SK-N-DZ (cell line): ENCODE measurements around the gene SORCS2.
A peak's percentile ranks its signal among the peaks of the same experiment; 100 is the strongest.

Experiments
- DNase-seq: peaks from one replicate; pipeline ENCODE4 v3.0.0-alpha.2; 2015; ENCODE audit warnings: low spot score

SORCS2 gene

GRCh38 chr4:7218686-7219085 lies 26.3 kb downstream of the SORCS2 start:
- no peak for DNase-seq

- no peak for DNase-seq
These were observed 30.2 kb downstream of the SORCS2 start for GRCh38 chr4:7222521-7222920.

GRCh38 chr4:7223541-7223940 lies 31.2 kb downstream of the SORCS2 start:
- DNase-seq: no peak

GRCh38 chr4:7224001-7224400 lies 31.7 kb downstream of the SORCS2 start:
- no peak for DNase-seq

- DNase-seq: no peak
These were observed 32.7 kb downstream of the SORCS2 start for GRCh38 chr4:7224878-7225533.

- DNase-seq: peak; percentile 11
These were observed 34.1 kb downstream of the SORCS2 start for GRCh38 chr4:7226439-7226838.

GRCh38 chr4:7227008-7227407 lies 34.7 kb downstream of the SORCS2 start:
- DNase-seq: no peak

- no peak for DNase-seq
These were observed 36.4 kb downstream of the SORCS2 start for GRCh38 chr4:7228734-7229133.

DNA sequence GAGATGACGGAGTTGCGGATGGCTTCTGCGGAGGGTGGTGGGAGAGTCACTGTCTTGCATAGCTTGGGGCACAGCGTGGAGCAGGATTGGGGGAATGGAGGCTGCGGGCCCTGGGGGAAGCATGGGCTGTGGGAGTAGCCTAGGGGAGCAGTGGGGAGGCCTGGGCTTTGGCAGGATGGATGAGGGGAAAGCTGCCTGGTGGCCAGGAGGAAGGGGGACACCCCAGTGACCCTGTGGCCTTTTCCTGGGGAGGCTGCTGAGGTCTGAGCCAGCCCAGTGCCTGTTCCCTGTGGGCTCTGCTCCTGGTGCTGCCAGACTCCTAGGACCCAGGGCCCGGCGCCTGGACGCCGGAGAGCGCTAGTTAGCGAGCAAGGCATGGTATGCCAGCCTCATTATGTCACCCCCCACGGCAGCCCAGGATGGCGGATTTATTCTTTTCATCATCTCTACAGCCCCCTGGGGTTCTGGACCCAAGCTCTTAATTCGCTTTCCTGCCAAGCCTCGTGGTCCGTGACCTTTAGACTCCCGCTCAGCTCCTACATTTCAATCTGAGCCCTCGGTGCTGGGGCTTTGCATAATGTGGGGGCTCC lies 39.8 kb downstream of the SORCS2 start:
- no peak for DNase-seq

DNA sequence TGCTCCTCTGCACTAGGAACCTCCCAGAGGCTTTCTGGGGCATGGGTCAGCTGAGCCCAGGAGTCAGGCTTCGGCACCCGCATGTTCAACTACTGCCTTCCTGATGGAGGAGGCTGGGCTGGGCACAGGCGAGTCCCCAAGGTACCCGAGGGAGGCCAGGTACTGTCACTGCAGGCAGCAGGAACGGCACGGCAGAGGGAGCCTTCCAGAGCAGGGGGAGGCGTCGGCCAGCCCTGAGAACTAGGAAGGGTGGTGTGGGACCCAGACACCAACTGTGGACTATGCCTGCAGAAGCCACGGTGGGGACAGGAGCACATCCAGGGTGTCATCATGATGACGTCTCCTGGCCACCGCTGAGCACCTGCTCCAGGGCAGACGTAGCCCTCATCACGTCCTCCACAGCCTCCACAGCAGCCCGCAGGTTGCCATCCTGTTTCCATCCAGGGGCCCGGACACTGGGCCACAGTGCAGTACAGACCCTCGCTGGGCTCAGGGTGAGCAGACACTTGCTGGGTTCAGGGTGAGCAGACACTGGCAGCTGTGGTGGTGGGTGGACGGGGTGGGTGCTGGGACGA lies 40.8 kb downstream of the SORCS2 start:
- no peak for DNase-seq

- no peak for DNase-seq
These were observed 41.3 kb downstream of the SORCS2 start for GRCh38 chr4:7233601-7234000.

DNA sequence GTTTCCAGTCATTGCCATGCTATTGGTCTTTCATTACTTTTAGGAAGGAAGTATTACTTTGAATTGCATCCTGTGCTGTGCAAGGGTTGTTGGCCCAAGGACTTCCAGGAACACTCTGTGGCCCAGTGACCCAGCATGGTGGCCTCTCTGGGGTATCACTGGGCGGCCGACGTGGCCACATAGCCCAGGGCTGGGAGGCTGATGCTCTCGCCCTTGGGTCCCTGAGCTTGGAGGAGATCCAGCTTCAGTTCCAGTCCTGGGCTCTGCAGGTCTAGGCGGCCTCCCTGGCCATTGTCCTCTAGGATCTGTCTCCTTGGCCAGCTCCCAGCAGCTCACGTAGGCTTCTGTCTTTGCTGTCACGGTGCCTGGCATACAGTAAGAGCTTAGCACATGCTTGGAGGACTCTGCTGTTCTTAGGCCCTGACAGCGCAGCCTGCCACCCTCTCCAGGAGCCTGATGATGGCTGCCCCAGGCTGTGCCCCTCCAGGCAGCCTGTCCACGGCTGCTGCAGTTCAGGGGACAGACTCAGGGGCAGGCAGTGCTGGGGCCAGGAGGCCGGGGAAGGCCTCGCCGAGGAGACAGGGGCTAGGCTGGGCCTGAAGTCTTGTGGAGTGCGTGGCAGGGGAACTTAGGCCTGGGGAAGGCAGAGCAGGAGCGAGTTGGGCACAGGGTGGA lies 42.2 kb downstream of the SORCS2 start:
- no peak for DNase-seq

DNA sequence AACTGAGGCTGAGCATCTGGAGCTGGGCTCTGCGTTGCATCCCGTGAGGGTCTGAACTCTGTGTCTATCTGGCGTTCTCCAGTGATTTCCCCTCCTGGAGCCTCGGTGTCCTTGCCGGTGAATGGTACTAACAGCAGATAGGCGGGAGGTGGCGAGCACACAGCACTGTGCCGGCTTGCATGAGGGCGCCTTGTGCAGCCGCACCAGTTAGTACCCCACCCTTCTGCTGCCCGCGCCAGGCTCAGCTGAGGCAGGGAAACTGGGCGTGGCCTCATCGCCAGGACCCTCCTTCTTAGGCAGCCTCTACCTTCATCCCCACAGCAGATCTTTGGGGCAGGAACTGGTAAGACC lies 42.7 kb downstream of the SORCS2 start:
- DNase-seq: no peak

DNA sequence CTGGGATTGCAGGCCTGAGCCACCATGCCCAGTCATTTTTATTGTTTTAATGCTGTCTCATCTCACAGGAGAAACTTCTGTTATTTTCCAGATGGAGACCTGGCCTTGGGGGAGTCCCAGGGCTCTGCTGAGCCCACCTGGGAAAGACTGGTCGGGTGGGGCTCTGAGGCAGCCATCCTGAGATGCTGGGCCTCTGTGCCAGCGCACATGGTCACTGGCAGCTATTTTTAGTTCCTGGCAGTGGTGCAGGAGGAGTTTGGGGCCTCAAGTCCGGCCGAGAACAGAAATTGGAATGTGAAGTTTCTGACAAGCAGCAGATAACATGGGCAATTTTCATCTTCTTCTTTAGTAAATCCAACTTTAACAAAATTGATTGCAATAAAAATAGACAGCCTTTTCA lies 44.5 kb downstream of the SORCS2 start:
- no peak for DNase-seq

- no peak for DNase-seq
These were observed 45.5 kb downstream of the SORCS2 start for GRCh38 chr4:7237873-7238272.

GRCh38 chr4:7238300-7238960 lies 46.1 kb downstream of the SORCS2 start:
- no peak for DNase-seq

- no peak for DNase-seq
These were observed 46.9 kb downstream of the SORCS2 start for GRCh38 chr4:7239101-7239820.

GRCh38 chr4:7239844-7240243 lies 47.5 kb downstream of the SORCS2 start:
- no peak for DNase-seq

DNA sequence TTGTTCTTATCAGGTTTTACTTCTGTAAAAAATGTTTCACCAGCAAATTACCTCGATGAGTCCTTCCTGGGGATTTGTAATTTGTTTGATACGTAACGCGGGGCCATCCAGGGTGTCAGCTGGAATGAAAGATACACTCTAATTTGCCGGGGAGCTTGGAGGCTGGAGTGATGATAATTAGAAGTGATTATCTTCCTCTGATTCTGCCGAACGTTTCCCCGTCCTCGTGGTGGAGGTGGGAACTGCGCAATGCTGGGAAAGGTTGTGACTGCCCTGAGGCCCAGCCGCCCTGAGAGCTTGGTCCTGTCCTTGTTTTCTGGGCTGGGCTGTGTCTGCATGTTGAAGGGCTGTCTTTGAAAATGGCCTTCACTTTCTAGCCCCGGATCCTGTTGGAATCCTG lies 48.0 kb downstream of the SORCS2 start:
- DNase-seq: no peak

- no peak for DNase-seq
These were observed 49.3 kb downstream of the SORCS2 start for GRCh38 chr4:7241597-7242125.

DNA sequence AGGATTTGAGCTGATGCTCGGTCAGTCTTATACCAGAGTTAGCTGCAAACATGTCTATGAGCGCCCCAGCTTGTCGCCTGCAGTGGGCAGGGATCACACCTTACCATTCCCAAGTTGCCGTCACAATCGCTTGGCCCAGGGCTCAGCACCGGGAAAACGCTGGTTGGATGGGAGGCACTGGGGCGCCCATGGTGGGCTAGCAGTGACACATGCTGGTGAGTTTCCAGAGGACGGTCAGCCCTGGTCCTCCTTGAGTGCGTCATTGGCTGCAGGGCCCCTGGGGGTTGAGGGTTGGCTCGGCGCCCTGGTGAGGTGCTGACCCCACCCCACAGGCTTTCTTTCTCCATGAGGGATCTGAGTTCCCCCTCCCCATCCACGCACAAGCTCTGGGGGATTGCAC lies 50.4 kb downstream of the SORCS2 start:
- no peak for DNase-seq
